Stomach (tissue), 9 donors: ENCODE data around the gene MERTK. TPM values are rescaled to one million over a fixed set of nuclear protein-coding genes. Genes with fewer than 3 reads are reported as not detected.

Experiments
- DNase-seq, 2 donors: peaks; one replicate each; pipeline versions ENCODE4 v3.0.0 to v3.0.0-alpha.2; 2013 to 2019
- H3K27ac ChIP-seq, 5 donors: fragments of 200-600 bp in 4 of 5; sonication (generic) in 4 of 5; one replicate each; pipeline ENCODE4 v1.5.1; 2013 to 2019; ENCODE audit warnings: mild to moderate bottlenecking in 1 of 5, moderate library complexity in 1 of 5
- H3K27me3 ChIP-seq, 3 donors: fragments of 200-600 bp; sonication (generic); one replicate each; pipeline ENCODE4 v1.5.1; 2017 to 2019; ENCODE audit warnings: mixed run types in 1 of 3
- H3K36me3 ChIP-seq, 4 donors: fragments of 200-600 bp; sonication (generic); 1 replicate in 3 of 4; 2 replicates in 1 of 4; pipeline ENCODE4 v1.5.1; 2016 to 2019
- H3K4me1 ChIP-seq, 4 donors: fragments of 200-600 bp; sonication (generic); one replicate each; pipeline ENCODE4 v1.5.1; 2016 to 2019
- H3K4me3 ChIP-seq, 4 donors: fragments of 200-600 bp; sonication (generic) in 3 of 4; one replicate each; pipeline ENCODE4 v1.5.1; 2016 to 2019; ENCODE audit warnings: mild to moderate bottlenecking in 1 of 4
- H3K9me3 ChIP-seq, 4 donors: fragments of 200-600 bp; sonication (generic); one replicate each; pipeline ENCODE4 v1.5.1; 2016 to 2019
- EP300 ChIP-seq: sonication (generic); formaldehyde crosslinking; IDR thresholded peaks from one replicate; pipeline ENCODE4 v1.6.1; 2017; ENCODE audit warnings: antibody characterized with exemption
- POLR2A ChIP-seq, 4 donors: fragments of 450-650 bp; IDR thresholded peaks; one replicate each; pipeline ENCODE4 v1.6.1; 2016; ENCODE audit warnings: antibody characterized with exemption in 4 of 4, control low read depth in 2 of 4, mild to moderate bottlenecking in 1 of 4, moderate library complexity in 1 of 4
- POLR2AphosphoS5 ChIP-seq, 3 donors: sonication (generic); formaldehyde crosslinking; IDR thresholded peaks; one replicate each; pipeline ENCODE4 v1.6.1; 2016; ENCODE audit warnings: antibody characterized with exemption in 3 of 3
- WGBS, 5 donors: extraction: QIAGEN DNeasy Blood & Tissue Kit in 3 of 5; methylation state at CpG; one replicate each; pipeline versions ENCODE4 v1.1.5 to v1.1.7; 2013 to 2018; 5-methylcytosine and 5-hydroxymethylcytosine counted together
- intact Hi-C: fragments of 100-400 bp; cut with DNase I; formaldehyde crosslinking; loops from one replicate; pipeline ENCODE4 v1.15.1; 2023; ENCODE audit warnings: low total_unique reads
- polyA plus RNA-seq, 3 donors: library from polyadenylated mRNA; stranded (reverse); fragments of 200-250 nt; gene quantifications; one replicate each; pipeline ENCODE4 v1.2.3, GENCODE V29; 2013
- total RNA-seq, 5 donors: library from RNA; depleted of rRNA; stranded (reverse); fragments of >200 nt; gene quantifications; one replicate each; pipeline versions ENCODE4 v1.1.0 to v1.2.3, GENCODE V29; 2014 to 2016
- TF ChIP-seq, protein P1 (sequence below), 7 experiments: fragments of 450-650 bp in 4 of 7; fragments of 200-600 bp in 3 of 7; sonication (generic) in 3 of 7; IDR thresholded peaks; one replicate each; pipeline ENCODE4 v1.5.1; 2016 to 2019; ENCODE audit warnings: antibody characterized with exemption in 7 of 7, control low read depth in 2 of 7, mild to moderate bottlenecking in 1 of 7
- donor health status: healthy with polysubstance abuse.
- donor health status: Bipolar disorder and iron deficiency.
- donor health status: healthy.

The MERTK gene
- total and polyA plus RNA-seq, 8 donors: 3.9 to 21.8 (median 10.0) TPM

DNA sequence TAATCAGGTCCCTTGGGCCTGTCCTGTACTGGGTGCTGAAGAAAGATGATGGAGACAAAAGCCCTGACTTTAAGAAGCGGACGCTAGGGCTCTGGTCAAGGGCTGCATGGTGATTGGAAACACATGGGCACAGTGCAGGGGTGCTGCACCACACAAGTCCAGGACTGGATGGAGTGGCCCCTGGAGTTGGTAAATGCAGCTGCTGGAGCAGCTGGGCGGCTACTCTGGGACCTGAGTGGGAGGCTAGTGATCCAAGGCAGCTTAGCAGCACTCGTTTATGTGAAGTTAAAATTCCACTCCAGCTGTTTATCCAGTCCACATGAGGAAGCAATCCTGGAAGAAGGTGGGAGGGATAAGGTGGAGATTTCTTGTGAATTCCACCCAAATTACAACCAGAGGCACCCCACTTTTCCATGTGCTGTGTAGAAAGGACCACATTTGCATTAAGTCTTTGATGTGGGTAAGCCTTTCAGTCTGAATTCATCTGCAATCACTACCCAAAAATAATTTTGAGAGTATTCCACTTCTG is 24.9 kb downstream of the MERTK start:
- no peak overlapping the region for H3K4me3 ChIP-seq
- H3K27me3 ChIP-seq: no peaks in the 10 kb centered on the region
- 49 to 83% (median 63%) methylated on average over 4 of the region's 4 CpGs for WGBS, 5 donors
- intact Hi-C loops: no loop called here
- TF ChIP-seq, protein P1, sequence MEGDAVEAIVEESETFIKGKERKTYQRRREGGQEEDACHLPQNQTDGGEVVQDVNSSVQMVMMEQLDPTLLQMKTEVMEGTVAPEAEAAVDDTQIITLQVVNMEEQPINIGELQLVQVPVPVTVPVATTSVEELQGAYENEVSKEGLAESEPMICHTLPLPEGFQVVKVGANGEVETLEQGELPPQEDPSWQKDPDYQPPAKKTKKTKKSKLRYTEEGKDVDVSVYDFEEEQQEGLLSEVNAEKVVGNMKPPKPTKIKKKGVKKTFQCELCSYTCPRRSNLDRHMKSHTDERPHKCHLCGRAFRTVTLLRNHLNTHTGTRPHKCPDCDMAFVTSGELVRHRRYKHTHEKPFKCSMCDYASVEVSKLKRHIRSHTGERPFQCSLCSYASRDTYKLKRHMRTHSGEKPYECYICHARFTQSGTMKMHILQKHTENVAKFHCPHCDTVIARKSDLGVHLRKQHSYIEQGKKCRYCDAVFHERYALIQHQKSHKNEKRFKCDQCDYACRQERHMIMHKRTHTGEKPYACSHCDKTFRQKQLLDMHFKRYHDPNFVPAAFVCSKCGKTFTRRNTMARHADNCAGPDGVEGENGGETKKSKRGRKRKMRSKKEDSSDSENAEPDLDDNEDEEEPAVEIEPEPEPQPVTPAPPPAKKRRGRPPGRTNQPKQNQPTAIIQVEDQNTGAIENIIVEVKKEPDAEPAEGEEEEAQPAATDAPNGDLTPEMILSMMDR (IDR thresholded peaks at IDR 0.05): no peak
- TF ChIP-seq POLR2A (IDR thresholded peaks at IDR 0.05): no peak
- no peak for TF ChIP-seq EP300
- TF ChIP-seq POLR2AphosphoS5 (IDR thresholded peaks at IDR 0.05): no peak
- no peaks in the 10 kb centered on the region for H3K9me3 ChIP-seq
- no peak overlapping the region for H3K27ac ChIP-seq
- H3K4me1 ChIP-seq: peaks cover 22 to 37% (median 32%) of the 10 kb centered on the region in 4 donors
- peak in 1 of 2 donors; percentile 47 for DNase-seq
- H3K36me3 ChIP-seq: peaks cover 0 to 7% (median 1%) of the 10 kb centered on the region in 4 donors

DNA sequence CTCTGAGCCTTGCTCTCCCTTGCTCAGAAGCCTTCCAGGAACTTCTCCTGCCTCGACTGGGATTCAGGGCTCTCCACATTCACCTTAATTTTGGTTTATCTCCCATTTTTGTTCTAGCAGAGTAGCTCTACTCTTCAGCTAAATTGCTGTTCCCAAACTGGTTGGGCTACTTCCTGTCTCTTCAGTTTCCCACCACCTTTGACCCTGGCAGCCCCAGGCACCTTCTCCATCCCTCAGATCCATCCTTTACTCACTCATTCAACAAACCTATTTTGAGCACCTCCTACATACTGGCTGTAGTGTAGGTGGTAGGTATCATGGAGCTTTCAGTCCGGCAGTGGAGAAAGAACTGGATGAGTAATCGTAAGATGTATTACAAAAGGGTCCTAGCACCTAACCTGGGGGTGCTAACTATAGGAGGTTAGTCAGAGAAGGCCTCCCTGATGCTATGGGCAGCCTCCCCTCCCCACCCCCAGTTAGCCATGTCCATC is 26.3 kb downstream of the MERTK start:
- Histone ChIP-seq H3K4me1 (peaks cover 9 to 26% (median 21%) of the 10 kb centered on the region in 4 donors), H3K27ac (no peak overlapping the region), H3K27me3 (no peaks in the 10 kb centered on the region), H3K36me3 (peaks cover under 1 to 17% (median 10%) of the 10 kb centered on the region in 4 donors), H3K4me3 (no peak overlapping the region), H3K9me3 (no peaks in the 10 kb centered on the region)
- TF ChIP-seq POLR2AphosphoS5 (IDR thresholded peaks at IDR 0.05) (no peak), EP300 (no peak), POLR2A (IDR thresholded peaks at IDR 0.05) (no peak)
- TF ChIP-seq, protein P1 (IDR thresholded peaks at IDR 0.05): no peak
- 82 to 93% (median 85%) methylated on average over 3 of the region's 3 CpGs for WGBS, 5 donors
- intact Hi-C loops: no loop called here
- DNase-seq: no peak

GRCh38 chr2:111927723-111928122 is 29.3 kb downstream of the MERTK start:
- intact Hi-C loops: no loop called here
- H3K4me3 ChIP-seq: no peak overlapping the region
- no peak overlapping the region for H3K27ac ChIP-seq
- DNase-seq: no peak
- TF ChIP-seq EP300: no peak
- H3K27me3 ChIP-seq: no peaks in the 10 kb centered on the region
- no peaks in the 10 kb centered on the region for H3K9me3 ChIP-seq
- peaks cover 4 to 35% (median 31%) of the 10 kb centered on the region in 4 donors for H3K36me3 ChIP-seq
- 50 to 76% (median 72%) methylated on average over 2 of the region's 2 CpGs for WGBS, 5 donors
- H3K4me1 ChIP-seq: peaks cover 7 to 25% (median 10%) of the 10 kb centered on the region in 4 donors

DNA sequence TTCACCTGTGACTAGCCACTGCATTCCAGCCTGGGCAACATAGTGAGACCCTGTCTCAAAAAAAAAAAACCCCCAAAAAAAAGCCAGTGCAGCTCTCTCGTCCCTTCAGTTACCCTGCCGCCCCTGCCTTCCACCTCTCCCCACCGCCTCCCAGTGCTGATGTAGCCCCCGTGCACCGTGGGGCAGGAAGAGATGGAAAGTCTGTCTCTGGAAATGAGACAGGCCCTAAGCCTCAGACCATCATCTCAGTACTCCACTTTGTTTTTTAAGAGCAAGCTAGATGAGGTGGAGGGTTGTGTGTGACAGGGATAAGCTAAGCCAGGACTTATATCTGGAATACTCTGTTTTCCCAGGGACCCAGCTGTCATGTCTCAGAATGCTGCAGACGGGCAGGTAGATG is 32.0 kb downstream of the MERTK start:
- 82 to 92% (median 88%) methylated on average over 6 of the region's 6 CpGs for WGBS, 5 donors
- Histone ChIP-seq H3K27me3 (no peaks in the 10 kb centered on the region), H3K27ac (no peak overlapping the region), H3K4me3 (no peak overlapping the region), H3K36me3 (peaks cover 4 to 32% (median 30%) of the 10 kb centered on the region in 4 donors), H3K9me3 (no peaks in the 10 kb centered on the region), H3K4me1 (peaks cover 7 to 33% (median 12%) of the 10 kb centered on the region in 4 donors)
- DNase-seq: no peak
- intact Hi-C loops: no loop called here
- TF ChIP-seq, protein P1 (IDR thresholded peaks at IDR 0.05): no peak
- TF ChIP-seq EP300: no peak
- TF ChIP-seq POLR2AphosphoS5 (IDR thresholded peaks at IDR 0.05): no peak
- no peak for TF ChIP-seq POLR2A (IDR thresholded peaks at IDR 0.05)

DNA sequence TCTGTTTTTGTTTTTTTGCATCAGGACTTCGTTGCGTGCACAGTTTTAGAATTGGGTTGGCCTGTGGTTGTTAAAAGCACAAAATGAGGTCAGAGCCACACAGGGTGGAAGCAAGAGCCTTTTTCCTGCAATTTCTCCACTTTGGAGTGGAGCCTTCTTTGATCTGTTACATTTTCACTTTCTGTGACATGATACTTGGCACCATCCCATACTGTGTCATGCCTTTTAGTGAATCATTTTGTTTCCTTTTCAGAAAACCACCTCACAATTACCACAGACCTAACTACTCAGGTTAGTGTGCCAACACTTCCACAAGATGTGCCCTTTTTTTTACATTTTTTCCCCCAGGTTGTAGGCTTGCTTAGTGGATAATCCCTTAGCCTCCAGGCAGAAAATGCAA is 32.5 kb downstream of the MERTK start:
- TF ChIP-seq POLR2A (IDR thresholded peaks at IDR 0.05) (no peak), EP300 (no peak), POLR2AphosphoS5 (IDR thresholded peaks at IDR 0.05) (no peak)
- TF ChIP-seq, protein P1 (IDR thresholded peaks at IDR 0.05): no peak
- H3K4me1 ChIP-seq: peaks cover 7 to 33% (median 12%) of the 10 kb centered on the region in 4 donors
- no peak for DNase-seq
- no peak overlapping the region for H3K27ac ChIP-seq
- H3K4me3 ChIP-seq: no peak overlapping the region
- 70 to 79% (median 76%) methylated on average over 2 of the region's 2 CpGs for WGBS, 5 donors
- no peaks in the 10 kb centered on the region for H3K9me3 ChIP-seq
- intact Hi-C loops: no loop called here
- H3K27me3 ChIP-seq: no peaks in the 10 kb centered on the region
- H3K36me3 ChIP-seq: peaks cover 4 to 32% (median 30%) of the 10 kb centered on the region in 4 donors
